ENCODE measurements around the gene TMEM229B. TPM values are rescaled to one million over a fixed set of nuclear protein-coding genes. Genes with fewer than 3 reads are reported as not detected.

TMEM229B gene
- polyA plus RNA-seq, 1 of the 3 experiments (the other 2 are of a cell fraction): 0.16 TPM

- Histone ChIP-seq H3F3A (replicated peaks; ENCODE audit: insufficient read depth) (no peaks in the 10 kb centered on the region), H2AFZ (ENCODE audit: low read depth) (no peak overlapping the region), H3K9ac (no peak overlapping the region), H3K9me3 (no peaks in the 10 kb centered on the region), H3K27ac (ENCODE audit: low read depth in 2 of 2, low read length in 1 of 2) (no peak overlapping the region), H3K9me2 (no peaks in the 10 kb centered on the region), H3K79me2 (ENCODE audit: insufficient read depth) (no peaks in the 10 kb centered on the region), H4K20me1 (ENCODE audit: insufficient read depth) (no peaks in the 10 kb centered on the region), H3K4me2 (no peak overlapping the region), H3K36me3 (replicated peaks in 1 of 2; ENCODE audit: control insufficient read depth in 1 of 2, insufficient read depth in 2 of 2, low read length in 1 of 2) (no peaks in the 10 kb centered on the region), H3K4me1 (ENCODE audit: control insufficient read depth in 1 of 2, insufficient read depth in 2 of 2, low read depth in 1 of 2, low read length in 1 of 2) (no peaks in the 10 kb centered on the region), H3K27me3 (ENCODE audit: insufficient read depth) (no peaks in the 10 kb centered on the region), H3K4me3 (ENCODE audit: low read depth in 2 of 2, low read length in 1 of 2) (no peak overlapping the region)
- no peak for TF ChIP-seq GATA2 (CRISPR knock-in tag; IDR thresholded peaks at IDR 0.05)
- no peak for TF ChIP-seq TAF1 (IDR thresholded peaks at IDR 0.05; ENCODE audit: borderline replicate concordance, low read depth, low read length)
- TF ChIP-seq POLR2AphosphoS5 (IDR thresholded peaks at IDR 0.05; ENCODE audit: low read depth, low read length): no peak
- CTCF ChIA-PET: interaction anchor here (0.9 to 15.0 kb wide), 3 partner anchors 104 to 161 kb away, joined by 3 to 319 read pairs (median 8); no protein-coding TSS in a partner anchor
- DNase-seq: no peak
- WGBS (ENCODE audit: low lambda C conversion rate): 65% methylated on average over 2 of the region's 2 CpGs
- POLR2A ChIA-PET: no interaction called here
These were observed 65.1 kb downstream of the TMEM229B start for GRCh38 chr14:67423424-67423823.

GRCh38 chr14:67421356-67422224, 66.9 kb downstream of the TMEM229B start:
- Histone ChIP-seq H3K4me2 (no peak overlapping the region), H4K20me1 (ENCODE audit: insufficient read depth) (no peaks in the 10 kb centered on the region), H3K4me1 (ENCODE audit: control insufficient read depth in 1 of 2, insufficient read depth in 2 of 2, low read depth in 1 of 2, low read length in 1 of 2) (no peaks in the 10 kb centered on the region), H3K9me2 (no peaks in the 10 kb centered on the region), H3F3A (replicated peaks; ENCODE audit: insufficient read depth) (no peaks in the 10 kb centered on the region), H3K9me3 (no peaks in the 10 kb centered on the region), H3K79me2 (ENCODE audit: insufficient read depth) (no peaks in the 10 kb centered on the region), H3K27me3 (ENCODE audit: insufficient read depth) (no peaks in the 10 kb centered on the region), H3K4me3 (ENCODE audit: low read depth in 2 of 2, low read length in 1 of 2) (no peak overlapping the region), H3K9ac (no peak overlapping the region), H3K27ac (ENCODE audit: low read depth in 2 of 2, low read length in 1 of 2) (no peak overlapping the region), H3K36me3 (replicated peaks in 1 of 2; ENCODE audit: control insufficient read depth in 1 of 2, insufficient read depth in 2 of 2, low read length in 1 of 2) (no peaks in the 10 kb centered on the region), H2AFZ (ENCODE audit: low read depth) (no peak overlapping the region)
- ChIA-PET CTCF (interaction anchor here (1.1 to 15.0 kb wide), 2 partner anchors 146 to 283 kb away, joined by 3 to 319 read pairs; no protein-coding TSS in a partner anchor), POLR2A (no interaction called here)
- TF ChIP-seq USF2 (IDR thresholded peaks at IDR 0.05; ENCODE audit: borderline replicate concordance, low read depth, low read length) (no peak), USF1 (IDR thresholded peaks at IDR 0.05; ENCODE audit: borderline replicate concordance, low read depth) (no peak)
- 85% methylated on average over 11 of the region's 11 CpGs for WGBS (ENCODE audit: low lambda C conversion rate)
- no peak for DNase-seq

Small RNAs within 50 kb of the gene (small RNA-seq; reads per million reads assigned to genes)
- gene MIR5694: 0 reads per million in 7 experiments

Other genes starting within 250 kb of the TMEM229B start
- gene PALS1, start 247.3 kb downstream of the TMEM229B start, polyA plus RNA-seq (2012; rRNA removed): 8.0 and 11.5 TPM in 2 replicates
- gene ATP6V1D, start 128.9 kb downstream of the TMEM229B start, polyA plus RNA-seq (2012; rRNA removed): 39.2 and 51.9 TPM in 2 replicates
- 57.2 and 57.7 TPM in 2 replicates for gene EIF2S1, start 128.4 kb downstream of the TMEM229B start, polyA plus RNA-seq (2012; rRNA removed)
- gene PLEK2, start 76.6 kb downstream of the TMEM229B start, polyA plus RNA-seq (2012; rRNA removed): 0.11 and 0.56 TPM in 2 replicates
- gene PLEKHH1, start 44.6 kb upstream of the TMEM229B start, polyA plus RNA-seq (2012; rRNA removed): 1.5 and 1.6 TPM in 2 replicates
- gene PIGH, start 111.5 kb upstream of the TMEM229B start, polyA plus RNA-seq (2012; rRNA removed): 23.6 and 26.5 TPM in 2 replicates
- gene ARG2, start 131.2 kb upstream of the TMEM229B start, polyA plus RNA-seq (2012; rRNA removed): 2.6 TPM in 2 replicates
- 59.2 and 71.8 TPM in 2 replicates for gene VTI1B, start 185.9 kb upstream of the TMEM229B start, polyA plus RNA-seq (2012; rRNA removed)
- gene RDH11, start 207.0 kb upstream of the TMEM229B start, polyA plus RNA-seq (2012; rRNA removed): 44.7 and 65.8 TPM in 2 replicates
- gene RDH12, start 213.2 kb upstream of the TMEM229B start, polyA plus RNA-seq (2012; rRNA removed): not detected in 2 replicates

Measured in SK-N-SH (cell line).